Natural killer cell (primary cell): ENCODE results near the gene MYCBPAP. TPM values are rescaled to one million over a fixed set of nuclear protein-coding genes. Genes with fewer than 3 reads are reported as not detected.

ENCODE experiments used
- ATAC-seq, 3 donors: fragments of 150-1000 bp in 2 of 3; fragments of 200-7000 bp in 1 of 3; cut with Tn5 transposase; 1 replicate in 1 of 3; 2 replicates in 2 of 3; pipeline ENCODE4 v1.10.0; 2021; ENCODE audit warnings: mild to moderate bottlenecking in 2 of 3, moderate library complexity in 2 of 3
- DNase-seq, 2 donors: peaks; one replicate each; pipeline versions ENCODE4 v3.0.0 to v3.0.0-alpha.2; 2013 to 2021; ENCODE audit warnings: mixed read lengths in 1 of 2
- H3K27ac ChIP-seq: one replicate; pipeline ENCODE4 v1.5.1; 2013; ENCODE audit warnings: mild to moderate bottlenecking, low read length
- H3K27me3 ChIP-seq: one replicate; pipeline ENCODE4 v1.6.1; 2013; ENCODE audit warnings: low read length; ENCODE audit not compliant: control insufficient read depth, insufficient read depth
- H3K36me3 ChIP-seq: one replicate; pipeline ENCODE4 v1.6.1; 2013; ENCODE audit warnings: low read length; ENCODE audit not compliant: control insufficient read depth, insufficient read depth
- H3K4me1 ChIP-seq: one replicate; pipeline ENCODE4 v1.6.1; 2013; ENCODE audit warnings: low read length; ENCODE audit not compliant: control insufficient read depth, insufficient read depth
- H3K4me3 ChIP-seq: one replicate; pipeline ENCODE4 v1.5.1; 2013; ENCODE audit warnings: low read length
- H3K9me3 ChIP-seq: one replicate; pipeline ENCODE4 v1.6.1; 2013; ENCODE audit warnings: low read length; ENCODE audit not compliant: control insufficient read depth, insufficient read depth
- H3K27ac Mint-ChIP-seq, 2 donors: one replicate each; pipeline ENCODE4 v1.8.0; 2022; ENCODE audit warnings: mild to moderate bottlenecking in 2 of 2, mixed read lengths in 2 of 2, moderate library complexity in 1 of 2
- H3K27me3 Mint-ChIP-seq, 2 donors: one replicate each; pipeline ENCODE4 v1.8.0; 2022; ENCODE audit warnings: low read depth in 2 of 2, mixed read lengths in 2 of 2
- H3K36me3 Mint-ChIP-seq: one replicate; pipeline ENCODE4 v1.8.0; 2022; ENCODE audit warnings: mixed read lengths
- H3K4me1 Mint-ChIP-seq, 2 donors: one replicate each; pipeline ENCODE4 v1.8.0; 2022; ENCODE audit warnings: mixed read lengths in 2 of 2
- H3K4me3 Mint-ChIP-seq: one replicate; pipeline ENCODE4 v1.8.0; 2022; ENCODE audit warnings: mild to moderate bottlenecking, moderate library complexity, mixed read lengths
- H3K9me3 Mint-ChIP-seq, 2 donors: one replicate each; pipeline ENCODE4 v1.8.0; 2022; ENCODE audit warnings: mixed read lengths in 2 of 2
- CTCF ChIP-seq: fragments of 200-600 bp; IDR thresholded peaks from one replicate; pipeline ENCODE4 v1.8.0; 2022; ENCODE audit warnings: antibody characterized with exemption
- WGBS: methylation state at CpG from one replicate; pipeline ENCODE4 v1.1.7; 2013; ENCODE audit warnings: missing lambda C conversion rate; ENCODE audit not compliant: insufficient coverage; 5-methylcytosine and 5-hydroxymethylcytosine counted together
- intact Hi-C: fragments of 100-400 bp; cut with micrococcal nuclease; formaldehyde crosslinking; loops from one replicate; pipeline ENCODE4 v1.14.2; 2022
- total RNA-seq, 4 donors: library from RNA; stranded (reverse); fragments of 120-200 nt in 1 of 4; gene quantifications; one replicate each; pipeline versions ENCODE4 v1.2.3 to v1.2.4, GENCODE V29; 2013 to 2022

MYCBPAP gene
- total RNA-seq, 3 donors from 2014 or later (not counting 1 experiment from before 2014, with no cell fraction given), result 0.26 to 4.9 (median 0.70) TPM

- no peak for TF ChIP-seq CTCF
- Mint-ChIP-seq H3K27ac (peak overlapping the region in 1 of 2 donors; percentile 74), H3K4me1 (peaks cover 9 to 15% of the 10 kb centered on the region in 2 donors), H3K9me3 (no peaks in the 10 kb centered on the region), H3K36me3 (no peaks in the 10 kb centered on the region), H3K27me3 (peaks cover 12 to 20% of the 10 kb centered on the region in 2 donors), H3K4me3 (peak overlapping the region; percentile 67)
- Histone ChIP-seq H3K36me3 (peaks cover 3% of the 10 kb centered on the region), H3K9me3 (no peaks in the 10 kb centered on the region), H3K27me3 (no peaks in the 10 kb centered on the region), H3K27ac (peak overlapping the region; percentile 17), H3K4me3 (no peak overlapping the region), H3K4me1 (peaks cover 20% of the 10 kb centered on the region)
- ATAC-seq (no peak), DNase-seq (no peak)
- intact Hi-C loops, result loop anchor here (1.0 to 10.0 kb wide), 4 partner anchors 13 to 295 kb away; partner anchors contain the start of gene CACNA1G
- 94% methylated on average over 4 of the region's 5 CpGs for WGBS
Observed at GRCh38 chr17:50547736-50548083, 39.5 kb downstream of the MYCBPAP start.

- H3K4me1 ChIP-seq, result peaks cover 19% of the 10 kb centered on the region
- Mint-ChIP-seq H3K4me3 (no peak overlapping the region), H3K9me3 (no peaks in the 10 kb centered on the region), H3K36me3 (no peaks in the 10 kb centered on the region), H3K4me1 (peaks cover 9 to 15% of the 10 kb centered on the region in 2 donors), H3K27me3 (peaks cover 10 to 20% of the 10 kb centered on the region in 2 donors), H3K27ac (no peak overlapping the region)
- ATAC-seq (no peak), DNase-seq (no peak)
- peaks cover 3% of the 10 kb centered on the region for H3K36me3 ChIP-seq
- H3K27me3 ChIP-seq, result no peaks in the 10 kb centered on the region
- TF ChIP-seq CTCF, result no peak
- H3K27ac ChIP-seq, result no peak overlapping the region
- no peak overlapping the region for H3K4me3 ChIP-seq
- intact Hi-C loops, result loop anchor here (10.0 kb wide), 1 partner anchor 136 kb away; no protein-coding TSS in a partner anchor
- no peaks in the 10 kb centered on the region for H3K9me3 ChIP-seq
- 87% methylated on average over 16 of the region's 18 CpGs for WGBS
Observed at GRCh38 chr17:50548831-50549230, 40.6 kb downstream of the MYCBPAP start.

- Mint-ChIP-seq H3K4me1 (peaks cover 9 to 12% of the 10 kb centered on the region in 2 donors), H3K27ac (no peak overlapping the region), H3K36me3 (no peaks in the 10 kb centered on the region), H3K4me3 (peak overlapping the region; percentile 35), H3K27me3 (peaks cover 4 to 14% of the 10 kb centered on the region in 2 donors), H3K9me3 (no peaks in the 10 kb centered on the region)
- H3K27ac ChIP-seq, result no peak overlapping the region
- H3K36me3 ChIP-seq, result peaks cover 3% of the 10 kb centered on the region
- DNase-seq, result no peak
- no peaks in the 10 kb centered on the region for H3K27me3 ChIP-seq
- no peak overlapping the region for H3K4me3 ChIP-seq
- ATAC-seq, result no peak
- H3K9me3 ChIP-seq, result no peaks in the 10 kb centered on the region
- H3K4me1 ChIP-seq, result peaks cover 19% of the 10 kb centered on the region
- intact Hi-C loops, result loop anchor here (10.0 kb wide), 1 partner anchor 135 kb away; no protein-coding TSS in a partner anchor
- no peak for TF ChIP-seq CTCF
- 96% methylated on average over 19 of the region's 19 CpGs for WGBS
Observed at GRCh38 chr17:50549256-50549941, 41.2 kb downstream of the MYCBPAP start.
